ENCODE data around the gene ASIC1. TPM values are rescaled to one million over a fixed set of nuclear protein-coding genes. Genes with fewer than 3 reads are reported as not detected.

Gene ASIC1
- total RNA-seq, 1 donor, result 0.72 TPM

DNA sequence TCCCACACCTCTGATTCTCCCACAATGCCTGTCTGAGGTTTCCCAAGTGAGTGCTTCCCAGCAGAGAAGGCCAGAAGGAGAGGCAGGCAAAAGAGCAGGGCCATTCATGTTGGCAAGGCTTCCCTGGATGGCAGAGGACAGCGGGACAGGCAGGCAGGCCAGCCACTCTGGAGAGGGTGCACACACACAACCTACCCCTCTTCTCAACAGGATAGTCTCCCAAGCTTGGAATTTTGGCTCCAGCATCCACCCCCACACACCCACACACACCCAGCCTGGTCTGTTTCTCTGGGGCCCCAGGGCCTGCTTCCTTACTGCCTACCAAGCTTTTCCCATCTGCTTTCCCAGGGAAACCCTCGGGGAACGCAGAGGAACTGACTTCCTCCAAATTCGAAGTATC lies 16.7 kb upstream of the ASIC1 start:
- Histone ChIP-seq H3K4me2 (ENCODE audit: insufficient read depth, low read length) (no peak overlapping the region), H3K27me3 (ENCODE audit: insufficient read depth, low read length) (no peaks in the 10 kb centered on the region), H3K79me2 (ENCODE audit: insufficient read depth, low read length) (no peaks in the 10 kb centered on the region), H4K20me1 (ENCODE audit: insufficient read depth, low read length) (no peaks in the 10 kb centered on the region), H3K4me1 (ENCODE audit: insufficient read depth, low read length) (peaks cover 3% of the 10 kb centered on the region), H3K4me3 (ENCODE audit: insufficient read depth, low read length) (no peak overlapping the region), H2AFZ (ENCODE audit: low read length) (no peak overlapping the region), H3K27ac (ENCODE audit: low read depth, low read length) (no peak overlapping the region), H3K9me3 (ENCODE audit: low read depth, low read length) (no peaks in the 10 kb centered on the region), H3K36me3 (ENCODE audit: insufficient read depth, low read length) (no peaks in the 10 kb centered on the region)
- peak; percentile 11 for DNase-seq (ENCODE audit: insufficient read length, low spot score, missing footprints)
- TF ChIP-seq CTCF (IDR thresholded peaks at IDR 0.05; ENCODE audit: extremely low read depth, low read depth, low read length), result no peak

DNA sequence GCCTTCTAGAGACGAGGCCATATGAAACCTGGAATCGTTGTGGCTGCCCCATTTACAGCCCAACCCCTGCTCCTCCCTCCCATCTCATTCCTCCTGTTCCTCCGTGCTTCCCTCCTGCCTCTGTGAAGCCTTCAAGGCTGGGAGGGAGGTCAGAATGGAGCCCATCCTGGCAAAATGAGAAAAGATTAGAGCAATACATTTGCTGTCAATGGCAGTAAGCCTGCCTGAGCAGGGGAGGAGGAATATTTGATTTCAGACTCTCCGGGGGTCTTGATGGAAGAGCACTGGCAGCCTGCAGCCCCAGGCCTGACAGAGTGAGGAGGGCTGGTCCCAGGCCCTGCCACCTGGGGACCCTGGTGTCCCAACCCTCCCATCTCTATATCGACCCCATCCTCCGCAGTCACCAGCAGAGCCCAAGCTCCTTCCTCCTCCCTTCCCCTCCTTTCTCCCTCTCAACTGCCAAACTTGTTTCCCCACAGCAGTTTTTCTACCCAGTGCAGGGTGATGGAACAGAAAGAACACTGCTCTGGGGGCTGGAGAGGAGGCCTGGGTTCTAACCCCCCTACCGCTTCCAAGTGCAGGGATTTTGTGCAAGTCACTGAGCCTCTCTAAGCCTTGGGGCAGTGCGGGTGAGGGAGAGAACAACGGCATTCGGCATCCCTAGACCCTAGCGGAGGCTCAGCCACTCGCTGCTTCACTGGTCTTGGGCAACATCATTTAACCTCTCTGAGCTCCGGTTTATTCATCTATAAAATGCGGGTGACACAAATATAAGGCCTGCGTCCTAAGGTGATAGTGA lies 16.1 kb upstream of the ASIC1 start:
- Histone ChIP-seq H3K9me3 (ENCODE audit: low read depth, low read length) (no peaks in the 10 kb centered on the region), H3K27me3 (ENCODE audit: insufficient read depth, low read length) (no peaks in the 10 kb centered on the region), H3K4me3 (ENCODE audit: insufficient read depth, low read length) (no peak overlapping the region), H3K27ac (ENCODE audit: low read depth, low read length) (no peak overlapping the region), H3K36me3 (ENCODE audit: insufficient read depth, low read length) (no peaks in the 10 kb centered on the region), H4K20me1 (ENCODE audit: insufficient read depth, low read length) (no peaks in the 10 kb centered on the region), H2AFZ (ENCODE audit: low read length) (peak overlapping the region; percentile 29), H3K79me2 (ENCODE audit: insufficient read depth, low read length) (no peaks in the 10 kb centered on the region), H3K4me2 (ENCODE audit: insufficient read depth, low read length) (no peak overlapping the region), H3K4me1 (ENCODE audit: insufficient read depth, low read length) (peaks cover 3% of the 10 kb centered on the region)
- peak; percentile 44 for DNase-seq (ENCODE audit: insufficient read length, low spot score, missing footprints)
- no peak for TF ChIP-seq CTCF (IDR thresholded peaks at IDR 0.05; ENCODE audit: extremely low read depth, low read depth, low read length)

DNA sequence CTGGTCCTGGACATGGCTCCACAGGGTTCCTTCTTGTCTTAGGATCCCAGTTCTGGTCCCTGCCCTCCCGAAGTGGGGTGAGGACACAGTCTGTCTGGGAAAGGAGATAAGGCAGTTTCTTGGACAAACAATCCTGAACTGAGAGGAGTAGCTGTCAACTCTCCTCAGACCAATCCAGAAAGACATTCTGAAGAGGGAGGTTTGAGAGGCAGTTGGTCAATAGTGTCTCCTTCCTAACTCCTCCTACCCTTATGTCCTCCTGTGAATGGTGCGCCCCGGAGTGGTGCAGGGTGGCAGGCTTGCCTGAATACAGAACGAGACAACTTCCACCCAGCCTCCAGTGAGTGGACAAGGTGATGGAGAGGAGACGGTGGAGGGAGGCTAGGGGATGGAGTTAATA lies 15.4 kb upstream of the ASIC1 start:
- Histone ChIP-seq H4K20me1 (ENCODE audit: insufficient read depth, low read length) (no peaks in the 10 kb centered on the region), H3K79me2 (ENCODE audit: insufficient read depth, low read length) (no peaks in the 10 kb centered on the region), H3K4me1 (ENCODE audit: insufficient read depth, low read length) (peaks cover 3% of the 10 kb centered on the region), H2AFZ (ENCODE audit: low read length) (no peak overlapping the region), H3K4me3 (ENCODE audit: insufficient read depth, low read length) (no peak overlapping the region), H3K27me3 (ENCODE audit: insufficient read depth, low read length) (no peaks in the 10 kb centered on the region), H3K27ac (ENCODE audit: low read depth, low read length) (no peak overlapping the region), H3K4me2 (ENCODE audit: insufficient read depth, low read length) (no peak overlapping the region), H3K36me3 (ENCODE audit: insufficient read depth, low read length) (no peaks in the 10 kb centered on the region), H3K9me3 (ENCODE audit: low read depth, low read length) (no peaks in the 10 kb centered on the region)
- TF ChIP-seq CTCF (IDR thresholded peaks at IDR 0.05; ENCODE audit: extremely low read depth, low read depth, low read length), result no peak
- DNase-seq (ENCODE audit: insufficient read length, low spot score, missing footprints), result no peak

DNA sequence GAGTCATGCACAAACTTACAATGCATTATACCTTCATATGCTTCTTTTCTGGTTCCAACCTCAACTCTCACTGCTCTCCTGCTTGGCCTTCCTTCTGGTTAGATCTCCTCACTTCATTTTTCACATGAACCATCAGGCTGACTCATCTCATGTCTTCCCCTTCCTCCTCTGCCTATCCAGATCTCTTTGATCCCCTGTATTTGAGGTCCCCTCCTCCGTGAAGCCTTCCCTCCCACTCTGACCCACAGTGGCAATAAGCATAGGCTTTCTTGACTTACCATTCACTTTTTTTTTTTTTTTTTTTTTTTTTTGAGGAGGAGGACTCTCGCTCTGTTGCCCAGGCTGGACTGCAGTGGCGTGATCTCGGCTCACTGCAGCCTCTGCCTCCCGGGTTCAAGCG lies 14.7 kb upstream of the ASIC1 start:
- Histone ChIP-seq H3K4me2 (ENCODE audit: insufficient read depth, low read length) (no peak overlapping the region), H3K4me3 (ENCODE audit: insufficient read depth, low read length) (no peak overlapping the region), H3K36me3 (ENCODE audit: insufficient read depth, low read length) (no peaks in the 10 kb centered on the region), H3K4me1 (ENCODE audit: insufficient read depth, low read length) (peaks cover 3% of the 10 kb centered on the region), H3K27me3 (ENCODE audit: insufficient read depth, low read length) (no peaks in the 10 kb centered on the region), H3K79me2 (ENCODE audit: insufficient read depth, low read length) (no peaks in the 10 kb centered on the region), H3K27ac (ENCODE audit: low read depth, low read length) (no peak overlapping the region), H4K20me1 (ENCODE audit: insufficient read depth, low read length) (no peaks in the 10 kb centered on the region), H3K9me3 (ENCODE audit: low read depth, low read length) (no peaks in the 10 kb centered on the region), H2AFZ (ENCODE audit: low read length) (no peak overlapping the region)
- TF ChIP-seq CTCF (IDR thresholded peaks at IDR 0.05; ENCODE audit: extremely low read depth, low read depth, low read length), result no peak
- DNase-seq (ENCODE audit: insufficient read length, low spot score, missing footprints), result peak; percentile 75
